ENCODE measurements around the gene EMILIN1.

EMILIN1 gene

DNA sequence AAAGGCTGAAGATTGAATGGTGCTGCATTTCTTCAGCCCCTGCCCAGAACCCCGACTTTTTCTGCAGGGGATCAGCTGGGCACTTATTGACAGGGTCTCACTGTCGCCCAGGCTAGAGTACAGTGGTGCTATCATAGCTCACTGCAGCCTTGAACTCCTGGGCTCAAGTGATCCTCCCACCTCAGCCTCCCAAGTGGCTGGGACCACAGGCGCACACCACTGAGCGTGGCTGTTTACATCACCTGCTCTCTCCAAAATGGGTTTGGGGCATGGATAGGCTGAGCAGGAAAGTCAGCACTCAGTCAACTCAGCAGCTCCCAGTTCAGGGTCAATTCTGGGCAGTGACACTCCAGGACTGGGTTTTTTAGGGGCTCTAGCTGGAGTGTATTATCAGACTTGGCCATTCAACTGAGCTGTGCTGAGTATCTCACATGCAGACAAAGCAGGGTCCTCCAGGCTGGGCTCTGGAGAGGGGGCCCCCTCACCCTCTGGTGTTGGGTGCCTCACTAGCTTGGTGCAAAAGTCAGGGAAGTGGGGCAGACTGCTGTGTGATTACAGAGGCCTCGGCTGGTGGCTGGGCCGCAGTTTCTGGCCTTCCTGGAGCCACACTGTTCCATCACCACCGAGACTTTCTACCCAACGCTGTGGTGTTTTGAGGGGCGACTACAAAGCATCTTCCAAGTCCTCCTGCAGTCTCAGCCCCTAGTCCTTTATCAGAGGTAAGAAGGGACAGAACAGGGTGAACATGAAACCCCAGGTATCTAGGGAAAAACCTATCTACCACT is 49.7 kb downstream of the EMILIN1 start:
- no peak for DNase-seq

DNA sequence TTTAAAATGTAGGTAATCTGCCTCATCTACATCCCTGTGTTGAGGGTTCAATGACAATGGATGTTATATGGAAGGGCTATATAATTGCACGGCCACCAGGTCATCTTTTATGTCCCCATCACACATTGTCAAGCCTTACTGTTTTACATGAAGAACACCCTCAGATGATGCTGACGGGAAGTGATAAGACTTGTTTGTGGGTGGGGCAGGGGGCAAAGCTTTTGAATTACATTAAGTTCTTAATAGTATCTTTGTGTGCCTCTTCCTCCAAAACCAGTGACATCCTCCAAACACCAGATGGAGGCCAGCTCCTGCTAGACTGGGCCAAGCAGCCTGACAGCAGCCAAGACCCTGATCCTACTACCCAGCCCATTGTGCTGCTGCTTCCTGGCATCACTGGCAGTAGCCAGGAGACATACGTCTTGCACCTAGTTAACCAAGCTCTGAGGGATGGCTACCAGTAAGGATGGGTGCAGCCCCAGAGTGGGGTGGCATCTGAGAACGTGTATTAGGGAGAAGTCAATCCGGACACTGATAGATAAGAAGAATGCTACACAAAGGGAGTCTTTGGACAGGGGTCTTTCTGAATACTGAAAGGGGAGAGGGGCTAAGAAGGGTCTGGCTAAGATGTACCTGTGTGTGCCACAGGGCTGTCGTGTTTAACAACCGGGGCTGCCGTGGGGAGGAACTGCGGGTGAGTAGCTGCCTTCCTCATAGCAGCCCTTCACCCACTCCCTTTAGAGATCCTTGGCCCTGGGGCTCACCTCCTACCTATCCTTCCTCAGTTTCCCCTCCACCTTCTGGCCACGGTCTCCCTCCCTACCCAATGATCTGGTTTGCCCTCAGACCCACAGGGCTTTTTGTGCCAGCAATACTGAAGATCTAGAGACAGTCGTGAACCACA is 50.5 kb downstream of the EMILIN1 start:
- DNase-seq = no peak

DNA sequence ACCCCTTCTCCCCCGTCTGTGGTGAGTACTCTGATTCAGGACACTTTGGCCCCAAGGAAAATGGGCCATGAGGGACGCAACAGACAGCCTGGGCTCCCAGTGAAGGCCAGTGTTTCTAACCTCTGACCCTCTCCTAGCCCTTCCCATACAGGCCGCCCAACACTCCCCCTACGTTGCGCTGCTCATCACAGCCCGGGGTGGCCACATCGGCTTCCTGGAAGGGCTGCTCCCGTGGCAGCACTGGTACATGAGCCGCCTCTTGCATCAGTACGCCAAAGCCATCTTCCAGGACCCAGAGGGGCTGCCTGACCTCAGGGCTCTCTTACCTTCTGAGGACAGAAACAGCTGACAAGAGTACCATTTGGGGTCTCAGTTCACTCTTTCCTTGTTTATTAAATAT is 52.0 kb downstream of the EMILIN1 start:
- DNase-seq = no peak

DNA sequence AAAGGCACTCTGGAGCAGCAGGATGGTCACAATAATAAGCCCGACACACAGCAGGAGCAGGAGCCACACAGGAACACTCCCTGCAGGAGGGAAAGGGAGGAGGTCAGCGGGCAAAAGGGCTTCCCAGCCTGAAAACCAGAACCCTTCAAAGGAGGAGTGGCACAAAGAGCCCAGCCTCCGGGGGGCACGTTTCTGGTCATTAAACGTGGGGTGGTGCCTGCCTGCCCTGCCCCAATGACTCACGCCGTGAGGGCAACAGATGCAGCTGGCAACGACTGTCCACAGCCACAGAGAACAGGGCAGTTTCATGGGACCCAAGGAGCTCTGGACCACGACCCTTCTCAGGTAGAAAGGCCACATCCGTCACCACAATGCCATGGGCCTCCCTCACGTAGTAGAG is 53.0 kb downstream of the EMILIN1 start:
- no peak for DNase-seq

DNA sequence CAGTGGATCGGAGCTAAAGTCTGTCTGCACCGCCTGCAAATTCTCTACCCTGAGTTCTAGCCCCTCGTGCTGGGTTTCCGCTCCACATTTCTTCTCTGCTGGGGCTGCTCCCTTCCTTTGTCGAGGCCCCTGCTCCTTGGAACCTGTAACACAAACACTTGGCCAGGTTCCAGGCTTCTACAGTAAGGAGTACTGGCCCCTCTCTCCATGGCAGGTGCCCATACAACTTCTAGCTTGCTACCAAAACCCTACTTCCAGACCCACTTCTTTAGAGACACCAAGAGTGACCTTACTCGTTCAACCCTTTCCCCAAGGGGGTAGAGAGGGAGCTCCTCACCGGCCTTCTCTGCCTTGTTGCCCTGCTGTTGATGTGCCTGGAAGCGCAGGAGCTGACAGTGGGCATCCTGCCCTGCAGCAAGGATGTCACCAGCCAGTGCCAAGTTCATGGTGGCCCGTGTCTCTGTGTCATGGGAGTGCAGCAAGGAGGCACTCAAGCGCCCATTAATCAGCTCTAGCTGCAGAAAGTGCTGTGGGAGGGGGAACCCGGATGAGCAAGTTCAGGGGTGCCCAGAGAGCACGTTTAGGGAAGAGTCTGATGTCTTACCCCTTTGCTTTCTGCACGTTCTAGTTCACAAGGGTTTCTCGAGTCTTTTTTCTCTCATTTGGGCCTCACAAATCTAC is 54.9 kb downstream of the EMILIN1 start:
- DNase-seq = no peak

DNA sequence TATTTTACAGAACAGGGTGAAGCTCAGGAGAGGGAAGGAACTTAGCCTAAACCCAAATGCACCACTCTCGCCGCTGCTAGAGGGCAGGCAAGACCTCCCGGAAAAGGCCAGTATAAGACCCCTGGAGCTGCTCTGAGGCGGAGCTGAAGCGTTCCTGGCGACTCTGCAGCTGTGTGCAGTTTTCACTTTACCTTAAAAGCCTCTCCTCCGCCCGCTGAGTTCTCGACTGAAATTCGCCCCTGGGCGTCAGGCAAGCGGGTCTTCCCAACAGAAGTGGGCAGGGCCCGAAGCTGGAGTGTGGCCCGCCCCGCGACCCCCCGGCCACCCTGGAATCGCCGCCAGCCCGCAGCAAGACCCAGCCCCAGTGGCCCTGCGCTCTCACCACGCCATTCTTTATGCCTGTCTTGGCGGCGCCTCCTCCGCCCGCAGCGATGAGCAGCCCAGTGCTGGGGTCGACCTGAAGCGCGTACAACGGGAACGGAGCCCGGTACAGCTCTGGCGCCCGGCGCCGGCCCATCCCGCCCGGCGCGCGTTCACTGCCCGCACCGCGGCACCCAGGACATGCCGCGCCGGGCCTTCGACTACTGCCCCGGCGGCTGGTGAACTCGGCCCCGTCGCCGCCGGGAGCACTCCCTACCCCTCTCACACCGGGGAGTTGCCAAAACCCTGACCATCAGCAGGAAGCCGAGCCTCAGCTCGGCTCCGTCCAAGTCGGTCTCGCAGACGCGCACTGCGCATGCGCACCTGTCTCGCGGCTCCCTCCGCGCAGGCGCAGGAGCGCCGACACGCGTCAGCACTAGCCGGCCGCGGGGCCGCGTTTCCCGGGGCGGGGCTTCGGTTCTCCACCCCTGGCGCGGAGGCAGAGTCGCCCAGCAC is 55.7 kb downstream of the EMILIN1 start, which contains the start of gene PREB:
PREB (minus strand) TSS at position 732 of the 876 bp plus-strand sequence; CDS start at position 517, 215 bp downstream.
- DNase-seq = peak; percentile 98

DNA sequence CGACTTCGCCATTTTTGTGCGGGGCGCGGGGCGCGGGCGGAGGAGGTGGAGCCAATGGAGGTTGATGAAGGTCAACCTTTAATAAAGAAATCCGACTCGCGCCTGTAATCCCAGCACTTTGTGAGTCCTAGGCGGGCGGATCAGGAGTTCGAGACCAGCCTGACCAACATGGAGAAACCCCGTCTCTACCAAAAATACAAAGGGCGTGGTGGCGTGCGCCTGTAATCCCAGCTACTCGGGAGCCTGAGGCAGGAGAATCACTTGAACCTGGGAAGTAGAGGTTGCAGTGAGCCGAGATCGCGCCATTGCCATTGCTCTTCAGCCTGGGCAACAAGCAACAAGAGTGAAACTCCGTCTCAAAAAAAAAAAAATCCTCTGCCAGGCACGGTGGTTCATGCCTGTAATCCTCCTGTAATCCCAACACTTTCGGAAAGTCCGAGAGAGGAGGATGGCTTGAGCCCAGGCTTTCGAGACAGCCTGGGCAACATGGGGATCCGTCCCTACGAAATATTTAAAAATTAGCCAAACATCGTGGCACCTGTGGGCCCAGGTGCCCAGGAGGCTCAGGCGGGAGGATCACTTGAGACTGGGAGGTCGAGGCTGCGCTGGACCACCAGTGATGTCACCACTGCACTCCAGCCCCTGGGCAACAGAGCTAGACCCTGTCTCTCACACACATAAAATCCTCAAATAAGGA is 56.5 kb downstream of the EMILIN1 start:
- DNase-seq = no peak

DNA sequence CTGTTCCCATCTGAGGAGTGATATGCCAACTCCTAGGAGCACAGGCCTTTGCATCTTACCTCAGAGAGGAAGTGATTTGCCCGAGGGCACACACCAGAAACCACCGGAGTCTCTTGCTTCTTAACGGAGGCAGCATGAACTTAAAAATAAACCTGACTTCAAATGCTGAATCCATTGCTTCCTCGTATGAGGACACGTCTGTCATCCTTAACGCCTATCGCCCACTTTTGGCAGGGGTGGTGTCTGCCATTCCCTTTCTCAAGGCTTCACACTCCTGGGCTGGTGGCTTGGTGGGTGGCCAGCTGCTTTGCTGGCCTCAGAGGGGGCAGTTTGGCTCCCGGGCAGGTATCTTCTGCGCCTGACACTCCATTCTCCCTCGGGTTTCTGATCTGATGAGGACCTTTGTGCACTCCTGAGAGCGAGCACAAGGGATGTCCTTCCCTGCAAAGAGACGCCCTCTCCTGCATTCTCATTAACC is 57.1 kb downstream of the EMILIN1 start:
- no peak for DNase-seq
